Keratinocyte (primary cell): Measurements from ENCODE around the gene NEU4. TPM values are rescaled to one million over a fixed set of nuclear protein-coding genes. Genes with fewer than 3 reads are reported as not detected.
"Not testable (repeated sequence)": the region's sequence is repeated elsewhere in the genome, so short reads cannot be mapped to it uniquely, and the experiment has no call there.

Experiments
- DNase-seq: peaks from one replicate; pipeline ENCODE4 v3.0.0-alpha.2; 2011; ENCODE audit warnings: low read depth, missing footprints, low spot score
- FAIRE-seq: peaks from 2 replicates; lab custom pipeline; 2011; peaks lifted over from hg19 to GRCh38; lab: Jason Lieb, UNC
- H2AFZ ChIP-seq: 2 replicates; pipeline ENCODE4 v1.6.0; 2012; ENCODE audit warnings: low read length, control low read depth, inconsistent platforms; ENCODE audit not compliant: control insufficient read depth
- H3K27ac ChIP-seq: 2 replicates; pipeline ENCODE4 v1.5.1; 2011; ENCODE audit warnings: low read length; ENCODE audit not compliant: control insufficient read depth, insufficient read depth
- H3K27me3 ChIP-seq: 3 replicates; pipeline ENCODE4 v1.6.0; 2011; ENCODE audit warnings: low read length; ENCODE audit not compliant: control insufficient read depth, insufficient read depth; ENCODE audit errors: extremely low read depth
- H3K36me3 ChIP-seq, 2 experiments: 2 replicates in 1 of 2; 3 replicates in 1 of 2; pipeline ENCODE4 v1.5.1; 2011; ENCODE audit warnings: low read length in 2 of 2, mild to moderate bottlenecking in 1 of 2; ENCODE audit not compliant: control insufficient read depth in 2 of 2, insufficient read depth in 2 of 2; ENCODE audit errors: extremely low read depth in 1 of 2
- H3K4me1 ChIP-seq: 3 replicates; pipeline ENCODE4 v1.5.1; 2011; ENCODE audit warnings: low read length; ENCODE audit not compliant: control insufficient read depth, insufficient read depth; ENCODE audit errors: extremely low read depth
- H3K4me2 ChIP-seq: 3 replicates; pipeline ENCODE4 v1.6.0; 2011; ENCODE audit warnings: low read depth, low read length; ENCODE audit not compliant: control insufficient read depth, insufficient read depth; ENCODE audit errors: extremely low read depth
- H3K4me3 ChIP-seq, 3 experiments: fragments of 200-600 bp in 1 of 3; sonication (generic) in 1 of 3; 2 replicates in 2 of 3; 3 replicates in 1 of 3; pipeline ENCODE4 v1.5.1; 2011 to 2016; ENCODE audit warnings: low read length in 3 of 3, mild to moderate bottlenecking in 3 of 3, control low read depth in 2 of 3, inconsistent platforms in 1 of 3, low read depth in 1 of 3, mixed read lengths in 1 of 3, mixed run types in 1 of 3, moderate library complexity in 1 of 3; ENCODE audit not compliant: control insufficient read depth in 2 of 3, insufficient read depth in 2 of 3; ENCODE audit errors: extremely low read depth in 1 of 3
- H3K79me2 ChIP-seq: 2 replicates; pipeline ENCODE4 v1.6.0; 2012; ENCODE audit warnings: low read length; ENCODE audit not compliant: control insufficient read depth, insufficient read depth
- H3K9ac ChIP-seq: 3 replicates; pipeline ENCODE4 v1.6.0; 2011; ENCODE audit warnings: low read length; ENCODE audit not compliant: control insufficient read depth, insufficient read depth; ENCODE audit errors: extremely low read depth
- H3K9me1 ChIP-seq: 3 replicates; pipeline ENCODE4 v1.6.0; 2011; ENCODE audit warnings: low read length; ENCODE audit not compliant: control insufficient read depth, insufficient read depth; ENCODE audit errors: extremely low read depth
- H3K9me3 ChIP-seq: 2 replicates; pipeline ENCODE4 v1.5.1; 2012; ENCODE audit warnings: low read depth, low read length; ENCODE audit not compliant: control insufficient read depth
- H4K20me1 ChIP-seq: 3 replicates; pipeline ENCODE4 v1.6.0; 2011; ENCODE audit warnings: low read length; ENCODE audit not compliant: control insufficient read depth, insufficient read depth; ENCODE audit errors: extremely low read depth
- CTCF ChIP-seq, 3 experiments: IDR thresholded peaks in 1 of 3; conservative IDR thresholded peaks in 1 of 3; optimal IDR thresholded peaks in 1 of 3; 2 replicates in 2 of 3; 3 replicates in 1 of 3; pipeline versions ENCODE3 to v1.5.1; 2011; ENCODE audit warnings: low read length in 3 of 3, mild to moderate bottlenecking in 3 of 3, moderate library complexity in 2 of 3, control low read depth in 1 of 3, inconsistent platforms in 1 of 3; ENCODE audit not compliant: insufficient read depth in 2 of 3; ENCODE audit errors: extremely low read depth in 1 of 3
- EZH2 ChIP-seq: IDR thresholded peaks from one replicate; pipeline ENCODE4 v1.6.1; 2012; ENCODE audit warnings: inconsistent platforms, mild to moderate bottlenecking, low read length, moderate library complexity
- dilution Hi-C: fragments of 300-500 bp; cut with MboI; formaldehyde crosslinking; loops from one replicate; pipeline ENCODE4 v1.7.0; 2020; ENCODE audit warnings: low sequenced_read_pairs; ENCODE audit not compliant: extremely low pct_ligation_motif_present
- polyA plus RNA-seq, 5 experiments: library from polyadenylated mRNA; depleted of rRNA in 3 of 5; stranded (reverse) in 3 of 5; stranded (forward) in 1 of 5; unstranded in 1 of 5; fragments of >200 nt; gene quantifications; 1 replicate in 1 of 5; 2 replicates in 3 of 5; 3 replicates in 1 of 5; pipeline versions ENCODE4 v1.2.1 to v1.2.3, GENCODE V29; 2011 to 2012; ENCODE audit warnings: missing spikeins in 2 of 5, low read depth in 1 of 5, low replicate concordance in 1 of 5

Gene NEU4
- polyA plus RNA-seq, 1 donor (not counting 4 experiments of a cell fraction or from before 2014, with no cell fraction given), result not detected

- Histone ChIP-seq H3K36me3 (no peaks in the 10 kb centered on the region), H3K9me1 (no peaks in the 10 kb centered on the region), H2AFZ (peak overlapping the region; percentile 86), H3K9ac (no peak overlapping the region), H3K4me1 (no peaks in the 10 kb centered on the region), H3K4me2 (peak overlapping the region; percentile 76), H3K79me2 (no peaks in the 10 kb centered on the region), H3K9me3 (no peaks in the 10 kb centered on the region), H3K27me3 (peaks cover 20% of the 10 kb centered on the region), H4K20me1 (no peaks in the 10 kb centered on the region), H3K27ac (no peak overlapping the region), H3K4me3 (peak overlapping the region; percentile 40 to 66 (median 46))
- no peak for DNase-seq
- TF ChIP-seq EZH2 (no peak), CTCF (optimal IDR thresholded peaks at IDR 0.05 in 1 of 3, IDR thresholded peaks at IDR 0.05 in 1 of 3, conservative IDR thresholded peaks at IDR 0.05 in 1 of 3; ENCODE audit: extremely low read depth in 1 of 3, insufficient read depth in 2 of 3, low read length in 3 of 3) (no peak)
- dilution Hi-C loops, result no loop called here
- FAIRE-seq, result no peak
Observed at GRCh38 chr2:241803387-241804325, 5.3 kb upstream of the NEU4 start.

- no peak for FAIRE-seq
Observed at GRCh38 chr2:241804326-241805229, 4.4 kb upstream of the NEU4 start.

GRCh38 chr2:241806217-241806616 lies 2.8 kb upstream of the NEU4 start:
- H3K9me3 ChIP-seq, H3K36me3 ChIP-seq, H4K20me1 ChIP-seq, DNase-seq, H3K9me1 ChIP-seq, H3K27ac ChIP-seq, H3K4me1 ChIP-seq, dilution Hi-C loops, H3K9ac ChIP-seq, H3K4me2 ChIP-seq, FAIRE-seq, H3K4me3 ChIP-seq, H2AFZ ChIP-seq, H3K79me2 ChIP-seq: not testable (repeated sequence)
- peaks cover 20% of the 10 kb centered on the region for H3K27me3 ChIP-seq

More at GRCh38 chr2:241804326-241805229, 4.4 kb upstream of the NEU4 start:
- H4K20me1 ChIP-seq, result no peaks in the 10 kb centered on the region
- H2AFZ ChIP-seq, result no peak overlapping the region
- H3K36me3 ChIP-seq, result no peaks in the 10 kb centered on the region
- dilution Hi-C loops, result no loop called here
- no peak overlapping the region for H3K27ac ChIP-seq
- H3K9me1 ChIP-seq, result no peaks in the 10 kb centered on the region
- peak overlapping the region in 1 of 3 experiments; percentile 43 for H3K4me3 ChIP-seq
- H3K4me2 ChIP-seq, result peak overlapping the region; percentile 76
- TF ChIP-seq EZH2, result peak; percentile 51
- TF ChIP-seq CTCF (optimal IDR thresholded peaks at IDR 0.05 in 1 of 3, IDR thresholded peaks at IDR 0.05 in 1 of 3, conservative IDR thresholded peaks at IDR 0.05 in 1 of 3; ENCODE audit: extremely low read depth in 1 of 3, insufficient read depth in 2 of 3, low read length in 3 of 3), result no peak
- no peak for DNase-seq
- no peaks in the 10 kb centered on the region for H3K9me3 ChIP-seq
- no peaks in the 10 kb centered on the region for H3K79me2 ChIP-seq
- H3K27me3 ChIP-seq, result peaks cover 20% of the 10 kb centered on the region
- H3K4me1 ChIP-seq, result no peaks in the 10 kb centered on the region
- H3K9ac ChIP-seq, result no peak overlapping the region
